Stimulated activated CD4-positive, alpha-beta T cell treated with anti-CD3 and anti-CD28 coated beads, Interleukin-1b, Interleukin-23, amount 100 ng/mL, for 24 hours (primary cell): Measurements from ENCODE around the gene LRRC72.
"Not testable (repeated sequence)": the region's sequence is repeated elsewhere in the genome, so short reads cannot be mapped to it uniquely, and the experiment has no call there.

ENCODE experiments used
- DNase-seq, 4 experiments: peaks; one replicate each; pipeline ENCODE4 v3.0.0-alpha.2; 2020; ENCODE audit warnings: low read depth in 4 of 4, low spot score in 1 of 4

Gene LRRC72

GRCh38 chr7:16528520-16528919, 1.9 kb downstream of the LRRC72 start:
- no peak for DNase-seq

- no peak for DNase-seq
Measured at GRCh38 chr7:16529697-16530096, 3.1 kb downstream of the LRRC72 start.

- no peak for DNase-seq
Measured at GRCh38 chr7:16531707-16532106, 5.1 kb downstream of the LRRC72 start.

GRCh38 chr7:16532272-16532671, 5.6 kb downstream of the LRRC72 start:
- no peak for DNase-seq

GRCh38 chr7:16535500-16535899, 8.9 kb downstream of the LRRC72 start:
- DNase-seq: no peak

GRCh38 chr7:16540559-16540958, 13.9 kb downstream of the LRRC72 start:
- DNase-seq: not testable (repeated sequence)

GRCh38 chr7:16542401-16542800, 15.8 kb downstream of the LRRC72 start:
- no peak for DNase-seq

- no peak for DNase-seq
Measured at GRCh38 chr7:16543456-16543855, 16.8 kb downstream of the LRRC72 start.

GRCh38 chr7:16546921-16547505, 20.4 kb downstream of the LRRC72 start:
- no peak for DNase-seq

- DNase-seq: no peak
Measured at GRCh38 chr7:16548428-16548827, 21.8 kb downstream of the LRRC72 start.

- DNase-seq: no peak
Measured at GRCh38 chr7:16550671-16551070, 24.0 kb downstream of the LRRC72 start.

GRCh38 chr7:16554518-16555236, 28.1 kb downstream of the LRRC72 start:
- DNase-seq: no peak

- no peak for DNase-seq
Measured at GRCh38 chr7:16556359-16556758, 29.7 kb downstream of the LRRC72 start.

- DNase-seq: no peak
Measured at GRCh38 chr7:16558761-16559302, 32.2 kb downstream of the LRRC72 start.

- no peak for DNase-seq
Measured at GRCh38 chr7:16559497-16560179, 33.0 kb downstream of the LRRC72 start.

- DNase-seq: no peak
Measured at GRCh38 chr7:16561943-16562342, 35.3 kb downstream of the LRRC72 start.

GRCh38 chr7:16562456-16563220, 36.0 kb downstream of the LRRC72 start:
- no peak for DNase-seq

- no peak for DNase-seq
Measured at GRCh38 chr7:16563281-16564022, 36.8 kb downstream of the LRRC72 start.

GRCh38 chr7:16564023-16564380, 37.4 kb downstream of the LRRC72 start:
- DNase-seq: no peak

- DNase-seq: no peak
Measured at GRCh38 chr7:16564909-16565426, 38.3 kb downstream of the LRRC72 start.

- DNase-seq: no peak
Measured at GRCh38 chr7:16571941-16572340, 45.3 kb downstream of the LRRC72 start.
